ENCODE data around the gene OR6B1.

The OR6B1 gene

GRCh38 chr7:143967398-143967797 lies 32.7 kb upstream of the OR6B1 start:
- peak overlapping the region; percentile 67 for H3K27ac ChIP-seq
- TF ChIP-seq CTCF (IDR thresholded peaks at IDR 0.05) (no peak), ZFX (IDR thresholded peaks at IDR 0.05; ENCODE audit: borderline replicate concordance) (no peak)

GRCh38 chr7:143973870-143974416 lies 26.2 kb upstream of the OR6B1 start:
- H3K27ac ChIP-seq: peak overlapping the region; percentile 90
- TF ChIP-seq ZFX (IDR thresholded peaks at IDR 0.05; ENCODE audit: borderline replicate concordance) (no peak), CTCF (IDR thresholded peaks at IDR 0.05) (no peak)

- TF ChIP-seq CTCF (IDR thresholded peaks at IDR 0.05) (no peak), ZFX (IDR thresholded peaks at IDR 0.05; ENCODE audit: borderline replicate concordance) (no peak)
- H3K27ac ChIP-seq: peak overlapping the region; percentile 90
Measured at GRCh38 chr7:143974459-143974858, 25.7 kb upstream of the OR6B1 start.

GRCh38 chr7:143975617-143976016 lies 24.5 kb upstream of the OR6B1 start:
- TF ChIP-seq CTCF (IDR thresholded peaks at IDR 0.05): peak; percentile 29; the same call in 1 of the 2 replicates
- no peak for TF ChIP-seq ZFX (IDR thresholded peaks at IDR 0.05; ENCODE audit: borderline replicate concordance)

GRCh38 chr7:143978585-143978984 lies 21.5 kb upstream of the OR6B1 start:
- TF ChIP-seq ZFX (IDR thresholded peaks at IDR 0.05; ENCODE audit: borderline replicate concordance) (no peak), CTCF (IDR thresholded peaks at IDR 0.05) (no peak)
- no peak overlapping the region for H3K27ac ChIP-seq

More at GRCh38 chr7:143975617-143976016, 24.5 kb upstream of the OR6B1 start:
- no peak overlapping the region for H3K27ac ChIP-seq

- no peak overlapping the region for H3K27ac ChIP-seq
Measured at GRCh38 chr7:143979359-143979758, 20.8 kb upstream of the OR6B1 start.

More at GRCh38 chr7:143979359-143979758, 20.8 kb upstream of the OR6B1 start:
- TF ChIP-seq CTCF (IDR thresholded peaks at IDR 0.05): no peak
- TF ChIP-seq ZFX (IDR thresholded peaks at IDR 0.05; ENCODE audit: borderline replicate concordance): no peak

Measured in 22Rv1 (cell line).